ENCODE results near the gene LIPN.

DNA sequence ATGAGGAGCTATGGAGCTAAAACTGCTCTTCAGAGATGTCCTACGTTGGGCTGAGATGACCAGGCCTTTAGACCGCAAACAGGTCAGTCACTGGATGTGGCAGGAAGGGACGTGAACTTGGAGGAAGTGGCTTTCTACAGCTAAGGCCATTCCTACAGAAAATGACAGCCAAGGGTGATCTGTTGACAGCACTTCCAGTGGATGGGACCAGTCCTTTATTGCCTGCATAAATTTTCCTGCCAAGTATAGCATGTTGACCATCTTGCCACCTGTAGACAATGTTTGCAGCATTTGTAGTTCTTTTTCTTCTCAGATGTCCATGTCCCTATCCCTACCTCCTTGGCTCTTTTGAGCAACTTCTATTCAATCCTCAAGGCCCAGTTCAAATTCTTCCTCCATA lies 46.1 kb downstream of the LIPN start:
- TF ChIP-seq EZH2phosphoT487 (IDR thresholded peaks at IDR 0.05; ENCODE audit: insufficient read depth, low read depth) (no peak), EZH2 (IDR thresholded peaks at IDR 0.05; ENCODE audit: insufficient read depth, poor library complexity, severe bottlenecking) (no peak)
